ENCODE data around the gene NEUROD1.

DNA sequence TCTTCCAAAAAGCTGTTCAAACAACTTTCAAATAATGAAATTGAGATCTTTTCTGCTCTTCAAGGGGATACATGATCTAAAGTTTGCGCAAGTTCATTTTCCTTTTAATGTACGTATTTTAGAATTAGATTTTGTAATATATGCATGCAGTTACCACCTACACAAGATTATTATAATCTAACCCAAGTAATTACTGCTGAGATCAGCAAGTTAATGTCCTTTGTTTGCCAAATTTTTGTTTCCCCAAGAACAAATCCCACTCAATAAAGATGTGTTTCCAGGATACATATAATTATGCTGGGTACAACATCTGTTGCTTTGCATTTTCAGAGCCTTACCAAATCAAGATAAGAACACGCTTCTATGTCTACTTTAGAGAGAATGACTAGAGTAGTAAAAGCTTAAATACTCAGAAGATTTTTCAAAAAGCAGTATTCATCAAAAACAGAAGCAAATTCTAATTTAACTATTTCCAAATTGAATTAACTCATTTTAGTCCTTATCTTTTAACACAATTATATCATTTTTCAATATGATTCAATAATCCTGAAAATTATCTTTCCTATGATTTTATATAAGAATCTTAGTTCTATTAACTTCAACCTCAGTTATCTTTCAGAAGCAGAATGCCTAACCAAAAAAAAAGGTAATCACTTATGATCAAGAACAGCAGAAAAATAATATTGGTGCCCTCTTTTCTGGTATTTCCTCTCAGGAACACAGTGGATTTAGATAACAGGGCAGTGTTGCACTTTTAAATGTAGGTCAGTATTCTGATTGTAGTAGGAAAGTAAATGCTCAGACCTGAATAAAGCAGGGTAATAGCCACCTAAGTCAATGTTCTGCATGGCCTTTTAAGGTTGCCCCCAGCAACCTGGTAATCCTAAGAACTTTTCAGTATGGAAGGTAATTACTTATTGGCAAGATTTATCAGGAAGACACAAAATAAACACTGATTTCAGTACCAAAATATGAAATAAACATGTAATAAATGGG lies 51.4 kb downstream of the NEUROD1 start:
- TF ChIP-seq POLR2A (IDR thresholded peaks at IDR 0.05), result no peak
- TF ChIP-seq, protein P1, sequence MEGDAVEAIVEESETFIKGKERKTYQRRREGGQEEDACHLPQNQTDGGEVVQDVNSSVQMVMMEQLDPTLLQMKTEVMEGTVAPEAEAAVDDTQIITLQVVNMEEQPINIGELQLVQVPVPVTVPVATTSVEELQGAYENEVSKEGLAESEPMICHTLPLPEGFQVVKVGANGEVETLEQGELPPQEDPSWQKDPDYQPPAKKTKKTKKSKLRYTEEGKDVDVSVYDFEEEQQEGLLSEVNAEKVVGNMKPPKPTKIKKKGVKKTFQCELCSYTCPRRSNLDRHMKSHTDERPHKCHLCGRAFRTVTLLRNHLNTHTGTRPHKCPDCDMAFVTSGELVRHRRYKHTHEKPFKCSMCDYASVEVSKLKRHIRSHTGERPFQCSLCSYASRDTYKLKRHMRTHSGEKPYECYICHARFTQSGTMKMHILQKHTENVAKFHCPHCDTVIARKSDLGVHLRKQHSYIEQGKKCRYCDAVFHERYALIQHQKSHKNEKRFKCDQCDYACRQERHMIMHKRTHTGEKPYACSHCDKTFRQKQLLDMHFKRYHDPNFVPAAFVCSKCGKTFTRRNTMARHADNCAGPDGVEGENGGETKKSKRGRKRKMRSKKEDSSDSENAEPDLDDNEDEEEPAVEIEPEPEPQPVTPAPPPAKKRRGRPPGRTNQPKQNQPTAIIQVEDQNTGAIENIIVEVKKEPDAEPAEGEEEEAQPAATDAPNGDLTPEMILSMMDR (IDR thresholded peaks at IDR 0.05), result no peak

Measured in prostate gland (tissue), 2 donors.